Activated CD4-positive, alpha-beta T cell treated with anti-CD3 and anti-CD28 coated beads for 48 hours (primary cell): Measurements from ENCODE around the gene USP33.
"Not testable (repeated sequence)": the region's sequence is repeated elsewhere in the genome, so short reads cannot be mapped to it uniquely, and the experiment has no call there.

ENCODE experiments used
- DNase-seq: peaks from one replicate; pipeline ENCODE4 v3.0.0-alpha.2; 2020

The USP33 gene

DNA sequence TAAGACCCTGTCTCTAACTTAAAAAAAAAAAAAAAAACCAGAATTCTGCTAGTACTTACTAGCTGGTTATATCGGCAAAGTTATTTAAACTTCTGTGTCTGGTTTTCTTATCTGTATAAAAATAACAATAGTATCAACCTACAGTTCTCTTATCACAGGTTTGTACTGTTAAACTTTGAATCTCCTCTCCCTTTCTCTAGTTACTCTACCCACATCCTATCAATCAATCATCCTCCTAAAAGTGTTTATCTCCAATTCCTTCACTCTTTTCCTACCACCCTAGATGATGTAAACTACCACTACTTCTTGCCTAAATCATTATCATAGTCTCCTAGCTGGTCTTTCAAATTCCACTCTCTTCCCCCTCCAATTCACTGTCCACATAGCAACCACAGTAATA is 27.6 kb downstream of the USP33 start:
- DNase-seq, result no peak

DNA sequence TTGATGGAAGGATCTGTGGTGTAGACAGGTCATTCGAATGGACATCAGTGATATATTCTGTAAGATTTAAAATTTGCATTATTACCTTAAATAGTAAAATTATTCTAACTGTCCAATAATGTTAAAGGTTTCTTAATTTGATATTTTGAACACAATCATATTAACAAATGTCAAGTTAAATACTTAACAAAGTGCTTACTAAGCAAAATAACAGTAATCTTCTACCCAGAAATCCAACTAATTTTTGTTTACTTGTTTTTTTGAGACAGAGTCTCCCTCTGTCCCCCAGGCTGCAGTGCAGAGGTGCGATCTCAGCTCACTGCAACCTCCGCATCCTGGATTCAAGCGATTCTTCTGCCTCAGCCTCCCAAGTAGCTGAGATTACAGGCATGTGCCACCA is 33.9 kb downstream of the USP33 start:
- no peak for DNase-seq

DNA sequence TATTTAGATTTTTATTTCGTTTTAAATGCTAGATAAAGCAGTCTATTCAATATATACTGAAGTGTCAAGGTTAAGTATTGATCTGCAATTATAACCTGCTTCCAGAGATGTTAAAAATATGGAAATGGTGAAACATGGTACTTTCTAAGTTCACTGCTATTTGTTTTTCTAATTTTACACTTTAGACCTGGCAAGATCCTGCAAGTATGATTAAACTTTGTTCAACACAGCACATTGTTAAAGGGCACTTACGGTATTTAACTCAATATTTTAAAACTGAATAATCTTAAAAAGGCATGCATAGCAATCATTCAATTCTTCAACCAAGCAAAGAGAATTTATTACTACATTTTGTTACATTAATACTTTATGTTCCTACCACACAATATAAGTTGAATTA is 41.5 kb downstream of the USP33 start:
- no peak for DNase-seq

DNA sequence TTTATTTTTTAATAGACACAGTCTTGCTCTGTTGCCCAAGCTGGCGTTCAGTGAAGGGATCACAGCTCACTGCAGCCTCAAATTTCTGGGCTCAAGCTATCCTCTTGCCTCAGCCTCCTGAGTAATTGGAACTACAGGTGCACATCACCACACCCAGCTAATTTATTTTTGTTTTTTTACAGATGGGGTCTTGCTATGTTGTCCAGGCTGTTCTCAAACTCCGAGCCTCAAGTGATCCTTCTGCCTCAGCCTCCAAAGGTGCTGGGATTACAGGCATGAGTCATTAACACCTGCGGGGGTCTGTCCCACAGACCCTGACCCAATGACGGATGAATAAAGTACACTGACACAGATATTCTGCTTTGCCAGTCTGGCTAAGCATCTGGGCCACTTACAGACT is 43.6 kb downstream of the USP33 start:
- no peak for DNase-seq

DNA sequence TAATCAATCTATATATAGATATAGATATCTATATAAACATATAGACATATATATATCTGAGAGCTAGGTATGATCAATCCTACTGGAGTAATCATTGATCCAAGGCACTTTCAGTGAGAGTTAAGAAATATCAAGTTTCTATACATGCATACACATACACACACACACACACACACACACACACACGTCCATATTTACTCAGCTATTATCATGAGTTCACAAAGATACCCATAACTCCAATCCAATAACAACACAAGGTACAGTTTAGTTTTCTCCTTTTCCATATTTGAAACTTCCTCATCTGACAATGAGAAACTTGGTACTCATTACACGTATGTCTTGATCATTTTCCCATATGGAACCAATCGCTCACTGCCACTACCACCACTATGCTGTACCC is 49.9 kb downstream of the USP33 start:
- DNase-seq, result no peak

DNA sequence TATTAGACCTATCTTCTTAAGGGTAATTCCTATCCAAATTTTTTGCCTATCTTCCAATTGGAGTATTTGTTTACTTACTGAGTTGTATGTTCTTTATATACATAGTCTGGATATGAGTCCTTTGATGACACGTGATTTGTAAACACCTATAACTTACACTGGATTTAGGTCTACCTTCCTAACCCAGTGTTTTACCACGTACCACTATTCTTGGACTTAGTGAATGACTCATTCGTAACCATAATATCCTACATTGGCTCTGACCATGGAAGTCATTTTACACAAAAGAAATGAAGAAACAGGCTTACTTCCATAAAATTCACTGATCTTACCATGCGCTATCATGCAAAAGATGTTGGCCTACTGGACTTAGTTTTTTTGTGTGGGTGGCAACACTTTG is 53.3 kb downstream of the USP33 start:
- DNase-seq, result no peak

DNA sequence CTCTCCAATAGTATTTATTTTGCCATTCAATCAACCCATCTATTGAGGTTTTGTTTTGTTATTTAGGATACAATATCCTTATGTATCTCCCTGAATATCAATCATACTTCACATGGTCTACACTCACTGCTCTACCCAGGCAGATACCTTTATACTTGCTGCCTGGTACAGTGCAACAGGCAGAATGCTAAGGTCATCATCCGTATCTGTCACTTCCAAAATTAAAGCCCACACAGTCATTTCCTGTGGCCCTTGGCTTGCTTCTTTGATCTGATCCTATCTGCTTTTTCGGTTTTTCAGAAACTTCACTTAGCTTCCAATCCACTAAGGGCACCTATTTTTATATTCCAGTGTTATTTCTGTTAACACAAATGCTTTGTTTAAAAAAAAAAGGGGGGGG is 54.9 kb downstream of the USP33 start:
- no peak for DNase-seq

DNA sequence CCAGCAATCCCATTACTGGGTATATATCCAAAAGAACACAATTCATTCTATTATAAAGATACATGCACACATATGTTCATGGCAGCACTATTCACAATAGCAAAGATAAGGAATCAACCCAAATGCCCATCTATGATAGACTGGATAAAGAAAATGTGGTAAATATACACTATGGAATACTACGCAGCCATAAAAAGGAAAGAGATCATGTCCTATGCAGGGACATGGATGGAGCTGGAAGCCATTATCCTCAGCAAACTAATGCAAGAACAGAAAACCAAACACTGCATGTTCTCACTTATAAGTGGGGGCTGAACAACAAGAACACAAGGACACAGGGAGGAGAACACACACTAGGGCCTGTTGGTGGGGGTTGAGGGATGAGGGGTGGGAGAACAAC is 60.0 kb downstream of the USP33 start:
- DNase-seq, result not testable (repeated sequence)

DNA sequence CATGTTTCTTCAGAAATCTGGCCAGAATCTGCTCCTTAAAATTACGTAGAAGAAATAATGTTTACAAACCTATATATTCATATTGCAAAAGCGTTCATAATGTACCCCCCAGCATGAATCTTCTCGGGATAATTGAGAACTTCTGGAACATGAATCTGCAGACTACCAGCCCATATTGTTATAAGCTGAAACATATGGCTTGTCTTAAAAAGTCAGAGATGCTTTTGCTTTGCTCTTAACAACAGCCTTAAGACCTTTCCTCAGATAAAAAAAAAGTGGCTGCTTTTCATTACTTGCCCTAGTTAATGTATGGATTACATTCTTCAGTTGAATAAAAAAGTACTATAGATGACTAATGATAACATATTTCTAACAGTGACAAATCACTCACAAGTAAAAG is 62.2 kb downstream of the USP33 start:
- no peak for DNase-seq

DNA sequence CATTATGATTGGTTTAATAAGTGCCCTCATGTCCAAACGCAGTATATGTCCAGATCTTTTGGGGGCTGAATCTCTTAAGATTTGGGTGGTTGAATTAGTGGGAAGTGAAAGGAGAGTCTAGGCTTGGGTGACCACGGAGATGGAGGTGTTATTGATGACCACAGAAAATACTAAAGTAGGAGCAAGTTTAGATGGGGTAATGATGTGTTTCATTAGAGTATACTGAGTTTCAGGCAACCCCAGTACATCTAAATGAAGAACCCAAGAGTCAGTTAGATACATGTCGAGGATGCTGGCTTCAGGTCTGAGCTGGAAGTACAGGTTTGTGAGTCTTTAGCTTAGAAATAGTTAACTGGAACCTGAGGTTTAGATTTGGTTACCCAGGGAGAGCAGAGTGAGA is 70.7 kb downstream of the USP33 start:
- no peak for DNase-seq

DNA sequence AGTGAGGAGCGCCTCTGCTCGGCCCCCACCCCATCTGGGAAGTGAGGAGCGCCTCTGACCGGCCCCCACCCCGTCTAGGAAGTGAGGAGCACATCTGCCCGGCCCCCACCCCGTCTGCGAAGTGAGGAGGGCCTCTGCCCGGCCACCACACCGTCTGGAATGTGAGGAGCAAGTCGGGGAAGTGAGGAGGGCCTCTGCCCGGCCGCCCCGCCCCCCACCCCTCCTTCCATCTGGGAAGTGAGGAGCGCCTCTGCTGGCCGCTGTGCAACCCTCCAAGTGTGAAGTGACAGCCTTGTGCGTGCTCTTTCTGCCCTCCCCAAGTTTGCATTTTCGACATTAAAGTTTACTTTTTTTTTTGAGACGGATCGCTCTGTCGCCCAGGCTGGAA is 72.1 kb downstream of the USP33 start:
- peak; percentile 30 for DNase-seq

DNA sequence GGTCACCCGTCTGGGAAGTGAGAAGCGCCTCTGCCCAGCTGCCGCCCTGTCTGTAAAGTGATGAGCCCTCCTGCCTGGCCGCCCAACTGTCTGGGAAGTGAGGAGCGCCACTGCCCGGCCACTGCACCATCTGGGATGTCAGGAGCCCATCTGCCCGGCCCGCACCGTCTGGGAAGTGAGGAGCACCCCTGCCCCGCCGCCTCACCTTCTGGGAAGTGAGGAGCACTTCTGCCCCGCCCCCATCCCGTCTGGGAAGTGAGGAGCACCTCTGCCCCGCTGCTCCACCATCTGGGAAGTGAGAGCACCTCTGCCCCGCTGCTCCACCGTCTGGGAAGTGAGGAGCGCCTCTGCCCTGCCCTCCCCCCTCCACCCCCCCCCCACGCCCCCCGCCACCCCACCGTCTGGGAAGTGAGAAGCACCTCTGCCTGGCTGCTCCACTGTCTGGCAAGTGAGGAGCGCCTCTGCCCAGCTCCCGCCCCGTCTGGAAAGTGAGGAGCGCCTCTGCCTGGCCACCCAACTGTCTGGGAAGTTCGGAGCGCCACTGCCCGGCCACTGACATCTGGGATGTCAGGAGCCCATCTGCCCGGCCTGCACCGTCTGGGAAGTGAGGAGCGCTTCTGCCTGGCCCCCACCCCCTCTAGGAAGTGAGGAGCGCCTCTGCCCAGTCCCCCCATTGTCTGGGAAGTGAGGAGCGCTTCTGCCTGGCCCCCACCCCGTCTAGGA is 72.7 kb downstream of the USP33 start:
- no peak for DNase-seq

DNA sequence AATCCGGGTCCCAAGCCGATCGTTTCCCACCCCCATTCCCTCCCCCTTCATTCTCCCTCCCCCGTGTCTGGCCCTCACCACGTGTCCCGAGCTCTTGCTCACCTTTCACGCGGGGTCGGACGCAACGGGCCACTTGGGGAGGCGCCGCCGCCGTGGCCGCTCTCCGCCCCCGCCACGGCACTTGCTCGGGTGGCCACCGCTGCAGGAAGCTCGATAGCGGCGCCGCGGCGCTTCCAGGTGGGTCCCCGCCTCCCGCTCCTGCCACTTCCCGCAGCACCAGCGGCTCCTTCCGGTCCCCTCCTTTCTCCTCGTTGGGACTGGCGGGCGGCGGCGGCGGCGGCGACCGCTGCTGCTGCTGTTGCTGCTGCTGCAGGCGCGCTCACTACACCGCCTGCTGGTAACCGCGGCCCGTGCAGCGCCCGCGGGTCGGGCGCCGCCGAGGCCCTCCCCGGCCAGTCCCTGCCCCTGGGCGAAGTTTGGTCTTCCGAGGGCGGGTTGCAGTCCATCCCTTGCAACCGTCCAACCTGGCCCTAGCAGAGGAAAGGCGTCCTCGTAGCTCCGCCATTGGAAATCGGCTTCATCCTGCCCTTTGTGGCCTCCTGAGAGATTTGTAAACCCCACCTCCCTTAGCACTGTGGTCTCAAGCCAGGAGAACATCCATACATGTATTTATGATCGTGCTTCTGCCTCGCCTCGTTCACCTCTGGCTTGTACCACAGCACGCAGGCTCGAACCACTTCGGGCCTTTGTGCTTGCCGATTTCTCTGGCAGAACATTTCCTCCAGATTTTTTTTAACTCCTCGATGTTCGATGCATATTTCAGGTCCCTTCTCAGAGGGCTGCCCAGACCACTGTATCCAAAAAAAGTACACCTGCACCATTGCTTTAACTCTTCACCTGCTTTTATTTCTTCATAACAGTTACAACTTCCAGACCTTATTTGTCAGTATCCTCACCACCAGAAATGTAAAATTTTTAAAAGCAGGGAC is 76.2 kb downstream of the USP33 start:
- peak; percentile 94 for DNase-seq

DNA sequence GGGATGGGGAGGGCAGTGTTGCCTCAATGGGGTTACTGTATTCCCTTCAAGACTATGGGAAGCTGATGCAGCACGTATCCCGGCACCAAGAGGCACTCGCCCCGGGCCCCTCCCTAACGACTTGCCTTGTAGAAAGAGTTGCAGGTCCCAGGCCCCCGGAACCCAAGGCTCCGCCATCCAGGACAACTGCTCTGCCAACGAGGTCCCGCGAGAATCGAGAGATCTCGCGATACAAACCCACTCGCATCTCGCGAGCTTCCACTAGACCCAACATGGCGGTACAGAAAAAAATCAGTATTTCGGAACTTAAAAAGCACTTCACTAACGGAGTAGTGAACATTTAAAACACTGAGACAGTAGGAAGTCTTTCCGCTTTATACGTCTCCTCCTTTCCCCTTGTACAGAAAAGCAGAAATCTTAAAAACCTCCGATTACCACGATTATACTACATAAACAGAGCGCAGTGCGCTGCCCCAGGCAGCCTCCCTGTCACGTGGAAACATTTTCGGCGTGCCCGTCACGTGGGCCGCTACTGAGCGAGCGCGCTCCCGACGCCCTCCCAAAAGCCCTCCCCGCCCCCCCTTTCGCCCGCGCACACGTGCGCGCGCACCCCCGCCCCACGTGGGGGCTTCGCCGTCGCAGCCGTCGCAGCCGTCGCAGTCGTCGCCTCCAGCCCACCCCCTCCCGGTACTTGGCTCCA is 77.0 kb downstream of the USP33 start, which contains the start of gene ZZZ3:
TSS of gene ZZZ3 (minus strand) at position 199 of the 700 bp plus-strand sequence. CDS start 49,304 bp downstream, outside the sequence.
- DNase-seq, result peak; percentile 92

DNA sequence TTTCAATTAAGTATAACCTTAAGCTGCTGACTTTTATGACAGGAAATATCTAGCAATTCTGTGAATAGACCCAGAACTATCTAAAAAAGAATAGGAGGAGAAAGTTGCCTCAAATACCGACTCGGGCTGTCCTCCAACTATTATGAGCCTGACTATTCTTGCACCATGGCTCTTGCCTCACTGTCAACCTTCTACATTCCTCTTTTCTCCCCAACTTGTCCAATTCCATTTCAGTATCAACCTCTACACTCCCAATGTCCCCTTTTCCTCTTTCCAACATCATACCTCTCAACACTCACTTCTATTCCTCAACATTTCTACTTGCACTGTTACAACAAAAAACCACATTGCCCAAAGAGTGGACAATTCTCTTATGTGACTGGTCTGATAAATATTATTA is 79.5 kb downstream of the USP33 start:
- no peak for DNase-seq

DNA sequence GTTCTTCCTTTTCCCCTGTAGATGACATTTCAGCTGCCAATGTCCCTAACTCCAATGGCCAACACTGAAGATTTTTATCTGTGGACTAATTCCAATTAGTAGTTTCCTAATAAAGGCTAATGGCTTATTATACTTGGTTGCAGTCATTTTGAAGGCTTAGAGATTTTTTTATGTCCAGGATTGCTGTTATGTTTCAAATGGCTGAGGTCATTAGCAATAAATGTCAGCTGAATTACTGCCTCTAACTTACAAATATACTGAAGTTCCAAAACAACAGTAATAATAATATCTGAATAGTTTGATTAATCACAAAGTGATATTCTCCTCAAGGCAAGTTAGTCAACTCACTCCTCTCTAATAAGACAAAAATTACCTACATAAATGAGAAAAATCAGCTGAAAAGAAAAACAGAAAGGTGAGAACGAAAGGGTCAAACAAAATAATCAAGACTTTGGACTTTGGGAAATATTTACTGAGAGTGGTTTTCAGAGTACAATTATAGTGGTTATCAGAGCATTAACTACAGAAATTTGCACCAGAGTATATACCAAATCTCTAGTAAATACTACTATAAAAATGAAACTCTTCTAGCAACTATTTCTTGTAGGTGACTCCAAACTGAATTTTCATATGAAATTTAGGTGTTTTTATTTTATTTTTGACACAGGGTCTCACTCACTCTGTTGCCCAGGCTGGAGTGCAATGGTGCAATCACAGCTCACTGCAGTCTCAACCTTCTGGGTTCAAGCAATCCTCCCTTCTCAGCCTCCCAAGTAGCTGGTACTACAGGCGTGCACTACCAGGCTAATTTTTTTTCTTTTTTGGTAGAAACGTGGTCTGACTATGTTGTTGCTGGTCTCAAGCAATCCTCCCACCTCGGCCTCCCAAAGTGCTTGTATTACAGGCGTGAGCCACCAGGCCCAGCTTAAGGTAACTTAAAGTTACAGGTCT is 80.7 kb downstream of the USP33 start:
- DNase-seq, result no peak

DNA sequence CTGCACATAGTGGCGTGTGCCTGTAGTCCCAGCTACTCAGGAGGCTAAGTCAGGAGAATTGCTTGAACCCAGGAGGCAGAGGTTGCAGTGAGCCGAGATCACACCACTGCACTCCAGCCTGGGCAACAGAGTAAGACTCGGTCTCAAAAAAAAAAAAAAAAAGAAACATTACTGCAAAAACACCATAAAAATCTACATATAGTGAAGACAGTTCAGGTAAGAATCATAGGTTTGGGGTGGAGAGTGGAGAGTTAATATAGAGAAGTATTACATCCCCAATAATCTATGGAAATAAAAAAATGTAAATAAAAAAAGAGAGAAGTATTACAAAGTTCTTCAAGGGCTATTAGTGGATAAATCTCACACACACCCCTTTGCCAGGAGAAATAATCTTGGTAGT is 84.8 kb downstream of the USP33 start:
- not testable (repeated sequence) for DNase-seq

DNA sequence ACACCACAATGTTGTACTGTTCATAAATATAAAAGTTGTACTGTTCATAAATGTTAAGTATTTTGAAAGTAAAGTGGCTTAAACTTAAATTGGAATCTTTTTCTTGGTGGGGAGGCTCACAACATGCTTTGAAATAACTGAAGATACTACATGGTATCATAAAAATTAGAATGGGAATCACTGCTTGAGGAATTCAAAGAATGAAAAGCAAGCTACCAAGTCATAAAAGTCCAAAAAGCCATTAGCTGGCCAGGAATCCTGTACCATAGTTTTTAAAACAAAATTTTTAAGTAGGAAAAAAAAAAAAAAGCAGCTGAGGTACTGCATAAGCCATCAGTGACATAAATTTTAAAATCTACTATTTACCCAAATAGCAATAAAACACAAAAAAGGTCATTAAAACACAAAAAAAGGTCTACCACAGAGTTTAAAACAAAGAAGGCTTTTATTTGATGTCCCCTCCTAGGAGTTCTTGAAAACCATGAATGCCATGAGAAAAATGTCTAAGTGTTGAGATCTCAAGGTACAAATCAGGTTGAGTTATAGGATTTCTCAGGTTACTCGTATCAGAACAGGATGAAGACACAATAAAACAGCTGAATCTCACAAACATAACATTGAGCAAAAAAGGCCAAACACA is 85.8 kb downstream of the USP33 start:
- DNase-seq, result no peak

DNA sequence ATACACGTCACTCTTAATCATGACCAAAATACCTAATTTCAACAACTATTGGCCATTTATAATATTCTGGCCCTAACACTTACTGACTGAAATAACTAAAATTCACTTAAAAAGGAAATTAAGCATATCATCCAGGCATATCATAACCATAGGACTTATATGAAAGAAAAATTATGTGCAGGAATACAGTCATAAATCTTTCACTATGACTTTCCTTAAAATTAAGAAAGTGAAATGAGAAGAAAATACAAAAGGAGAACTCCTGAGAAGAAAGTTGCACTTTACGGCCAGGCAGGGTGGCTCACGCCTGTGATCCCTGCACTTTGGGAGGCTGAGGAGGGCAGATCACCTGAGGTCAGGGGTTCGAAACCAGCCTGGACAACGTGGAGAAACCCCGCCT is 86.6 kb downstream of the USP33 start:
- DNase-seq, result no peak

DNA sequence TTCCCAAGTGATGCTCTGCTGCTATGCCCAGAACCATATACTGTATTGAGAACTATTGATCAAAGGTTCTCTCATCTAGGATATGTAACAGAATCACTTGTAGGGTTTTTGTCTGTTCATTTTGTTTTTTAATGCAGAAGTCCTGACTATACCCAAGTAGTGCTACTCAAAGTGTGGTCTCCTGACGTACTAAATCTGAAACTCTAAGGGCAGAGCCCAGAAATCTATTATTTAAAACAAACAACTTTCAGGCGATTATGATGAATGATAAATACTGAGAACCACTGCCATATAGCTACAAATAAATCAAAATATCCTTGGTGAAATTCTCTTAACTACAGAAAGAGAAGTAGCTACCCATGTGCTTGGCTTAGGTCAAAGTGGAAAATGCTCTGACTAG is 87.3 kb downstream of the USP33 start:
- no peak for DNase-seq

DNA sequence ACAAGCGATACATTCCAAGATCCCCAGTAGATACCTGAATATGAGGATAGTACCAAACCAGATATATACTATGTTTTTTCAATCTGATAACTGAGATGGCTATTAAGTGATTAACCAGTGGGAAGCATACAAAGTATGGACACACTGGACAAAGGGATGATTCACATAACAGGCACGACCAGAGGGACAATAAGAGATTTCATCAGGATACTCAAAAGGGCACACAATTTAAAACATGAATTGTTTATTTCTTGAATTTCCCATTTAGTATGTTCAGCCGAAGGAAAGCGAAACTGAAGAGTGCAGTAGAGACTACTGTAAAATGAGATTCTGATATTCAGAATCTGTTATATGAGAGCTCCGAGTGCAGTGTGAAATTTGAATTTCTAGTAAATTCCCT is 87.8 kb downstream of the USP33 start:
- DNase-seq, result no peak

DNA sequence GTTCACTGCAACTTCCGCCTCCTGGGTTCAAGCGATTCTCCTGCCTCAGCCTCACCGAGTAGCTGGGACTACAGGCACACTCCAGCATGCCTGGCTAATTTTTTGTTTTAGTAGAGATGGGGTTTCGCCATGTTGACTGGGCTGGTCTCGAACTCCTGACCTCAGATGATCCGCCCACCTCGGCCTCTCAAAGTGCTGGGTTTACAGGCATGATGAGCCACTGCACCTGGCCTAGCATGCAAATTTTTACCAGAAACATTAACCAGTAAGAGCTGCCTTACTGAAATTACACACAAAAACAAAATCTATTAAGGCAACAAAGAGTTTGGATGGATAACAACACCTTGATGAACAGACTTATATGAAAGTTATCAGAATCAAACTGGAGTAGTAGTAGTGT is 89.3 kb downstream of the USP33 start:
- peak; percentile 34 for DNase-seq
